Ovary (tissue), 9 donors: ENCODE measurements around the gene UST. TPM values are rescaled to one million over a fixed set of nuclear protein-coding genes. Genes with fewer than 3 reads are reported as not detected.

Experiments
- DNase-seq, 5 donors: peaks; one replicate each; pipeline ENCODE4 v3.0.0-alpha.2; 2019 to 2020
- H3K27ac ChIP-seq, 2 donors: fragments of 200-600 bp; one replicate each; pipeline versions ENCODE4 v1.5.1 to v1.8.0; 2019 to 2022
- H3K27me3 ChIP-seq: fragments of 200-600 bp; one replicate; pipeline ENCODE4 v1.8.0; 2022
- H3K36me3 ChIP-seq: fragments of 200-600 bp; sonication (generic); one replicate; pipeline ENCODE4 v1.5.1; 2019
- H3K4me1 ChIP-seq: one replicate; pipeline ENCODE4 v1.8.1; 2013; ENCODE audit warnings: mild to moderate bottlenecking, moderate library complexity; ENCODE audit not compliant: insufficient read depth
- H3K4me3 ChIP-seq: fragments of 200-600 bp; sonication (generic); one replicate; pipeline ENCODE4 v1.5.1; 2017
- H3K9me3 ChIP-seq, 2 donors: fragments of 200-600 bp in 1 of 2; sonication (generic) in 1 of 2; one replicate each; pipeline versions ENCODE4 v1.5.1 to v1.8.1; 2013 to 2019; ENCODE audit warnings: mild to moderate bottlenecking in 1 of 2, moderate library complexity in 1 of 2
- EP300 ChIP-seq: sonication (generic); formaldehyde crosslinking; IDR thresholded peaks from one replicate; pipeline ENCODE4 v1.6.1; 2017; ENCODE audit warnings: antibody characterized with exemption
- POLR2A ChIP-seq: fragments of 450-650 bp; IDR thresholded peaks from one replicate; pipeline ENCODE4 v1.6.1; 2017; ENCODE audit warnings: antibody characterized with exemption, mild to moderate bottlenecking, moderate library complexity
- WGBS, 3 donors: extraction: QIAGEN DNeasy Blood & Tissue Kit in 1 of 3; methylation state at CpG; one replicate each; pipeline versions ENCODE4 v1.1.5 to v1.1.7; 2013 to 2017; 5-methylcytosine and 5-hydroxymethylcytosine counted together
- intact Hi-C, 4 donors: fragments of 100-400 bp; cut with DNase I; formaldehyde crosslinking; loops; one replicate each; pipeline versions ENCODE4 v1.11.0 to v1.15.1; 2022 to 2023
- polyA plus RNA-seq, 2 donors: library from polyadenylated mRNA; stranded (reverse); fragments of 200-250 nt in 1 of 2; fragments of 350-450 nt in 1 of 2; fragmentation: Illumina TruSeq in 1 of 2; extraction: RNeasy Lipid Tissue Mini Kit (QIAGEN cat#74804) in 1 of 2; gene quantifications; one replicate each; pipeline ENCODE4 v1.2.3, GENCODE V29; 2013 to 2014
- total RNA-seq, 7 donors: library from RNA; depleted of rRNA in 2 of 7; stranded (reverse); fragments of >200 nt in 2 of 7; fragmentation: NEBNext Ultra II Directional in 3 of 7; extraction: Animal tissue kit (Norgen Biotek cat#: 25700) in 3 of 7; gene quantifications; one replicate each; pipeline versions ENCODE4 v1.1.0 to v1.2.4, GENCODE V29; 2016 to 2023
- TF ChIP-seq, protein P1 (sequence below), 3 donors: fragments of 450-650 bp in 2 of 3; fragments of 200-600 bp in 1 of 3; IDR thresholded peaks; one replicate each; pipeline versions ENCODE4 v1.5.1 to v1.8.0; 2016 to 2022; ENCODE audit warnings: antibody characterized with exemption in 3 of 3, mild to moderate bottlenecking in 1 of 3
- donor health status: DM: no; HTN: no; CAD: no; lungs with moderate emphysema.
- donor health status: DM: no; HTN: no; CAD: no.
- donor health status: Bipolar disorder and iron deficiency.
- donor health status: DM: yes; HTN: yes; CAD: no.
- donor health status: DM: no; HTN: no; CAD: no.
- donor health status: DM: yes; HTN: yes; CAD: no.

Gene UST
- total and polyA plus RNA-seq, 9 donors = 11.8 to 20.1 (median 16.5) TPM

DNA sequence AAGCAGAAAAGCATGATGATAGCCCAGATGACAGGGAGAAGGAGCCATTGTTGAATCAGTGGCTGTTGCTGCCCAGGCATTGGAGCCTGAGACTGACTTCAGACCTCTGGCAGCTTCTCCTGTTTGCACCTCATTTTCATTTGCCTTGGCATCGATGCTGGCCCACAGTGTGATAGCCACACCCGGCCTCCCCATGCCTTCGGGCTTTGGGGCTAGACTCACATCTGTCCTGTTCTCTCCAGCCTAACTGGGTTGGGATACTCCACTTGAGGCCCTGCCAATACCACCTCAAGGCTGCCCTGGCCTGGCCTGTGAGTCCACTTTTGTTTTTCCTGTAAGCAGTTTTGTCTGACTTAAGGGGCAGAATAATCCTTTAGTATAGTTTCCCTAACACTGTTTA lies 140.4 kb downstream of the UST start:
- H3K9me3 ChIP-seq = no peaks in the 10 kb centered on the region
- no peak for DNase-seq
- intact Hi-C loops = no loop called here
- H3K36me3 ChIP-seq = no peaks in the 10 kb centered on the region
- no peak overlapping the region for H3K27ac ChIP-seq
- H3K4me1 ChIP-seq = peaks cover 17% of the 10 kb centered on the region
- TF ChIP-seq, protein P1, sequence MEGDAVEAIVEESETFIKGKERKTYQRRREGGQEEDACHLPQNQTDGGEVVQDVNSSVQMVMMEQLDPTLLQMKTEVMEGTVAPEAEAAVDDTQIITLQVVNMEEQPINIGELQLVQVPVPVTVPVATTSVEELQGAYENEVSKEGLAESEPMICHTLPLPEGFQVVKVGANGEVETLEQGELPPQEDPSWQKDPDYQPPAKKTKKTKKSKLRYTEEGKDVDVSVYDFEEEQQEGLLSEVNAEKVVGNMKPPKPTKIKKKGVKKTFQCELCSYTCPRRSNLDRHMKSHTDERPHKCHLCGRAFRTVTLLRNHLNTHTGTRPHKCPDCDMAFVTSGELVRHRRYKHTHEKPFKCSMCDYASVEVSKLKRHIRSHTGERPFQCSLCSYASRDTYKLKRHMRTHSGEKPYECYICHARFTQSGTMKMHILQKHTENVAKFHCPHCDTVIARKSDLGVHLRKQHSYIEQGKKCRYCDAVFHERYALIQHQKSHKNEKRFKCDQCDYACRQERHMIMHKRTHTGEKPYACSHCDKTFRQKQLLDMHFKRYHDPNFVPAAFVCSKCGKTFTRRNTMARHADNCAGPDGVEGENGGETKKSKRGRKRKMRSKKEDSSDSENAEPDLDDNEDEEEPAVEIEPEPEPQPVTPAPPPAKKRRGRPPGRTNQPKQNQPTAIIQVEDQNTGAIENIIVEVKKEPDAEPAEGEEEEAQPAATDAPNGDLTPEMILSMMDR (IDR thresholded peaks at IDR 0.05) = no peak
- TF ChIP-seq EP300 (no peak), POLR2A (no peak)
- 62 to 83% (median 82%) methylated on average over 3 of the region's 3 CpGs for WGBS, 3 donors
- H3K4me3 ChIP-seq = no peak overlapping the region
- H3K27me3 ChIP-seq = no peaks in the 10 kb centered on the region

DNA sequence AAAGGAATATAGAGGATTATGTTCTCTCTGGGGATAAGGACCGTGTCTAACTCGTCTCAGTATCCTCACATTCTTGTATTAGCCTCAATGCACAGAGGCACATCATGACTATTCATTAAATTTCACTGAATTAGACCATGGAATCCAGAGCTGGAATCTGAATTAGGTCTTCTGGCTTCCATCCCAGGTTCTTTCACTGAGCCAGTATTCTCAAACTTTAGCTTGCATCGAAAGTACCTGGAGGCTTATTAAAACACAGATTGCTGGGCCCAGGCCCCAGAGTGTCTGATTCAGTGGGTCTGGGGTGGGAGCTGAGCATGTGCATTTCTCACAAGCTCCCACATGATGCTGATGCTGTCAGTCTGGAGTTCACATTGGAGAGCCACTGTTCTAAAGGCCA lies 142.0 kb downstream of the UST start:
- peaks cover 17% of the 10 kb centered on the region for H3K4me1 ChIP-seq
- 44 to 56% (median 51%) methylated on average over 3 of the region's 3 CpGs for WGBS, 3 donors

DNA sequence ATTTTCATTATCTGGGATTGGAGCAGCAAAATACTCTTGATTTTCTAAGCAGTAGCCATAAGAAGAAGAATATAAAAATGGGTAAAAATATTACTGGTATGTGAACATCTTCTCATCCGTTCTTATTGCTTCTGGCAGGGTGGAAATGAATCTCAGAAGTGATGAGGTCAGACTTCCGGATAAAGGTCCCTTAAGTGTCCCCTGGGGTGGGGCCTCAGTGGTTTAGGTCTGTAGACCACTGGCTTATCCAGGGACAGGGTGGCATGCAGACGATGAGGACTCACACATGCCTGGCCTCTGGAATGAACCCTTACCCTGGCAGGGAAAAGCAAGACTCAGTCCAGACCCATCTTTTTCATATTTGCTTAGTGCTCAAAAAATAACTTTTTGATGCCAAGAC lies 143.3 kb downstream of the UST start:
- Histone ChIP-seq H3K36me3 (no peaks in the 10 kb centered on the region), H3K4me1 (peaks cover 17% of the 10 kb centered on the region), H3K27me3 (no peaks in the 10 kb centered on the region), H3K9me3 (no peaks in the 10 kb centered on the region), H3K27ac (no peak overlapping the region), H3K4me3 (no peak overlapping the region)
- DNase-seq = no peak
- no peak for TF ChIP-seq POLR2A
- intact Hi-C loops = no loop called here
- 31 to 47% (median 38%) methylated on average over 3 of the region's 3 CpGs for WGBS, 3 donors

More for the DNA sequence above, 142.0 kb downstream of the UST start:
- DNase-seq = no peak
- TF ChIP-seq, protein P1 (IDR thresholded peaks at IDR 0.05) = no peak
- TF ChIP-seq EP300 = no peak
- TF ChIP-seq POLR2A = no peak
- Histone ChIP-seq H3K9me3 (no peaks in the 10 kb centered on the region), H3K4me3 (no peak overlapping the region), H3K36me3 (no peaks in the 10 kb centered on the region), H3K27me3 (no peaks in the 10 kb centered on the region), H3K27ac (no peak overlapping the region)
- intact Hi-C loops = no loop called here

DNA sequence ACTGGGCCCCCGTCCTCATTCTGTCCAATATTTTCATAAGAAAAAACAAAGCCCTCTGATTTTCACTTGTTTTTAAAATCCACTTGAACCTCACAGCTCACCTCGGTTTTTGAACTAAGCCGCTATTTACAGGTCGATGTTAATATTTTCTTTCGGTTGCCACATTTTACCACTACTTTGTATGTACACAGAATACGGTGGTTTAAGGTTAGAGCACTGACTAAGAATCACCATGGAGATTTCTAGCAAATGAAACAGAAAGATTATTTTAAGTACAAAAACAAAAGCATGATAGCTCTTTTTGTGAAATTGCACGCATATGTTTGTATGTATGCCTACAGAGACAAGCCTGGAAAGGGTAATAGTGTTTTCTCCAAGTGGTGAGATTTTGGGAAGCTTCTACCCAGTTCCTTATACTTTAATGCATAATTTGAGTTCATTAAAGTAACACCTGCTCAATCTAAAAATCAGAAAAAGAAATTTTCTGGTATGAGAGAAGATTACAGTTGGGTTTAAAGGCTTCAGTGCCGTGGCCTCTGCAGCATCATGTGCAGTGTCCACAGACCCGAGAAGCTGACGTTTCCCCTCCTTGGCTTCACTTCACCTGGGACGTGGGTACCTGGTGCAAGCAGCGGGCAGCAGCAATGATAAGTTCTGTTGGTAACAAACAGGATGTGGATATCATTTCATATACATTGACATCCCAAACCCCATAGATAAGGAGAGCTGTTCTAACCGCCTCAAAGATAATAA lies 144.0 kb downstream of the UST start:
- TF ChIP-seq EP300 (no peak), POLR2A (no peak)
- TF ChIP-seq, protein P1 (IDR thresholded peaks at IDR 0.05) = no peak
- Histone ChIP-seq H3K4me3 (no peak overlapping the region), H3K27ac (no peak overlapping the region), H3K9me3 (no peaks in the 10 kb centered on the region), H3K27me3 (no peaks in the 10 kb centered on the region), H3K36me3 (no peaks in the 10 kb centered on the region), H3K4me1 (peaks cover 17% of the 10 kb centered on the region)
- intact Hi-C loops = no loop called here
- WGBS, 3 donors = 33 to 62% (median 45%) methylated on average over 13 of the region's 13 CpGs
- DNase-seq = no peak

DNA sequence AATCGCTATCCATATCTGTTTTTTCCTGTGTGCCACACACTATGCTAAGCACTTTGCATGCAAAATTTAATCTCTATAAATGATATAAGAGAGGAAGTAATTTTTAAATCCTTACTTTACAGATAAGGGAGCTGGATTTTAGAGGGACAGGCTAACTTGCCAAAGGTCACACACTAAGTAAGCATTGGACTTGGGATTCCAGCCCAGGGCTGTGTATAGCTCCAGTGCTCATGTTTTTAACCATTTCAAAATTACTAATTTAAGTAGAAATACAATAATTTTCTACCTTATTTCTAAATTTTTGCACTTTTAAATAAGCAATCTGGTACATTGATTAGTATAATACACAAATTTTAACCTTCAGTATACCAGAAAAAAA lies 144.6 kb downstream of the UST start:
- no peak for TF ChIP-seq EP300
- no peak for TF ChIP-seq POLR2A
- TF ChIP-seq, protein P1 (IDR thresholded peaks at IDR 0.05) = no peak
- H3K27me3 ChIP-seq = no peaks in the 10 kb centered on the region
- no peak overlapping the region for H3K27ac ChIP-seq
- H3K4me3 ChIP-seq = no peak overlapping the region
- no peak for DNase-seq
- no peaks in the 10 kb centered on the region for H3K9me3 ChIP-seq
- H3K36me3 ChIP-seq = no peaks in the 10 kb centered on the region
- WGBS, 3 donors = 15 to 60% (median 32%) methylated on average over 1 of the region's 1 CpG
- intact Hi-C loops = no loop called here
- H3K4me1 ChIP-seq = peaks cover 17% of the 10 kb centered on the region
